C4-2B (cell line): ENCODE measurements around the gene RCCD1.

Experiments
- CTCF ChIP-seq: fragments of 450-650 bp; conservative IDR thresholded peaks from 2 replicates; pipeline ENCODE4 v1.5.1; 2017; ENCODE audit warnings: mild to moderate bottlenecking
- ZFX ChIP-seq: fragments of 450-650 bp; IDR thresholded peaks from 2 replicates; pipeline ENCODE4 v1.6.1; 2017

DNA sequence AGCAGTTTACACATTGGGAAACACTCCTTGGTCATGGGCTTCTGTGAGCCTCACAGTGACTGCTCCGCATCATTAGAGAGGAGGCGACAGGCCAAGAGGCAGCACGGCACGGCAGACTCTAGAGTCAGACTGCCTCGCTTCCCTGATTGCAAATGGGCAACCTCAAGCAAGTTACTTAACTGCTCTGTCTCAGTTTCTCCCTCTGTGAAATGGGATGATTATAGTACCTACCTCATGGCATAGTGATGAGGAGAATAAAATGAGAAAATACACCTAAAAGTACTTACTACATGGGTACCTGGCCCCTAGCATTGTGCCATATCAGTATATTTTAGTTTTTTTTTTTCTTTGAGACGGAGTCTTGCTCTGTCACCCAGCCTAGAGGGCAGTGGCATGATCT lies 4.0 kb upstream of the RCCD1 start:
- TF ChIP-seq CTCF (no peak), ZFX (no peak)
